Measurements from ENCODE around the gene TNRC6C. TPM values are rescaled to one million over a fixed set of nuclear protein-coding genes. Genes with fewer than 3 reads are reported as not detected.
"Not testable (repeated sequence)": the region's sequence is repeated elsewhere in the genome, so short reads cannot be mapped to it uniquely, and the experiment has no call there.

TNRC6C gene
- total RNA-seq, 4 donors from 2014 or later = 4.7 to 9.0 (median 7.6) TPM

GRCh38 chr17:78081551-78081950 is 123.0 kb downstream of the TNRC6C start:
- in situ Hi-C loops (cut with MboI; ENCODE audit: low sequenced_read_pairs in 4 of 4) = no loop called here

GRCh38 chr17:78082355-78082872 is 123.9 kb downstream of the TNRC6C start:
- peak overlapping the region; percentile 64 to 65 (median 64) for H3K27ac ChIP-seq
- peaks cover 0 to 36% of the 10 kb centered on the region in 2 donors for H3K36me3 ChIP-seq
- in situ Hi-C loops (cut with MboI; ENCODE audit: low sequenced_read_pairs in 4 of 4); intact Hi-C loops (cut with DNase I; ENCODE audit: low total_unique reads); H3K9me3 ChIP-seq; H3K27me3 ChIP-seq; H3K4me3 ChIP-seq; ATAC-seq: not testable (repeated sequence)
- DNase-seq = peak in 1 of 2 donors; percentile 61
- peaks cover 12 to 20% of the 10 kb centered on the region in 2 donors for H3K4me1 ChIP-seq

More at GRCh38 chr17:78081551-78081950, 123.0 kb downstream of the TNRC6C start:
- Histone ChIP-seq H3K36me3 (peaks cover 0 to 36% of the 10 kb centered on the region in 2 donors), H3K9me3 (no peaks in the 10 kb centered on the region), H3K27me3 (no peaks in the 10 kb centered on the region), H3K4me1 (peaks cover 12 to 20% of the 10 kb centered on the region in 2 donors), H3K4me3 (no peak overlapping the region), H3K27ac (peak overlapping the region; percentile 59 to 65 (median 64))
- intact Hi-C loops (cut with DNase I; ENCODE audit: low total_unique reads) = no loop called here
- no peak for TF ChIP-seq CTCF (IDR thresholded peaks at IDR 0.05 in 4 of 5, conservative IDR thresholded peaks at IDR 0.05 in 1 of 5)
- TF ChIP-seq POLR2A (IDR thresholded peaks at IDR 0.05) = no peak
- no peak for DNase-seq
- ATAC-seq = no peak

GRCh38 chr17:78082988-78083387 is 124.5 kb downstream of the TNRC6C start:
- ATAC-seq = no peak
- intact Hi-C loops (cut with DNase I; ENCODE audit: low total_unique reads) = no loop called here
- peaks cover 0 to 36% of the 10 kb centered on the region in 2 donors for H3K36me3 ChIP-seq

GRCh38 chr17:78086740-78087139 is 128.2 kb downstream of the TNRC6C start:
- H3K36me3 ChIP-seq = peaks cover 0 to 44% of the 10 kb centered on the region in 2 donors
- peaks cover 23 to 26% of the 10 kb centered on the region in 2 donors for H3K4me1 ChIP-seq
- in situ Hi-C loops (cut with MboI; ENCODE audit: low sequenced_read_pairs in 4 of 4) (no loop called here), intact Hi-C loops (cut with DNase I; ENCODE audit: low total_unique reads) (no loop called here)
- DNase-seq = no peak
- TF ChIP-seq CTCF (IDR thresholded peaks at IDR 0.05 in 4 of 5, conservative IDR thresholded peaks at IDR 0.05 in 1 of 5) (no peak), POLR2A (IDR thresholded peaks at IDR 0.05) (no peak)
- no peak for ATAC-seq
- no peaks in the 10 kb centered on the region for H3K27me3 ChIP-seq
- peak overlapping the region in 1 of 4 donors; percentile 76 for H3K27ac ChIP-seq
- no peak overlapping the region for H3K4me3 ChIP-seq
- no peaks in the 10 kb centered on the region for H3K9me3 ChIP-seq

More at GRCh38 chr17:78082988-78083387, 124.5 kb downstream of the TNRC6C start:
- Histone ChIP-seq H3K27ac (peak overlapping the region; percentile 31 to 65 (median 64)), H3K4me3 (no peak overlapping the region), H3K9me3 (no peaks in the 10 kb centered on the region), H3K27me3 (no peaks in the 10 kb centered on the region), H3K4me1 (peaks cover 13 to 20% of the 10 kb centered on the region in 2 donors)
- in situ Hi-C loops (cut with MboI; ENCODE audit: low sequenced_read_pairs in 4 of 4) = no loop called here
- no peak for DNase-seq
- TF ChIP-seq CTCF (IDR thresholded peaks at IDR 0.05 in 4 of 5, conservative IDR thresholded peaks at IDR 0.05 in 1 of 5) (no peak), POLR2A (IDR thresholded peaks at IDR 0.05) (no peak)

DNA sequence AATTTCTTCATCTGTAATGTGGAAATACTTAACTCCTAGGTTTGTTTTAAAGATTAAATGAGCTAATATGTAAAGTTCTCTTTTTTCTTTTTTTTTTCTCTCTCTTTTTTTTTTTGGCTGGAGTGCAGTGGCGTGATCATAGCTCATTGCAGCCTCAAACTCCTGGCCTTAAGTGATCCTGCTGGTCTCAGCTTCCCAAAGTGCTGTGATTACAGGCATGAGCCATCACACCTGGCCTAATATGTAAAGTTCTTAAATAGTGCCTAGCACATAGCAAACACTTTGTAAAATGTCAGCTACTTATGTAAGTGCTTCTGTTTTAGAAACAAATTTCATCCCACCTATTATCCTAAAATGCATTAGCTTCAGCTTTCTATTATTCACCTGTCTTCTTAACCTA is 130.0 kb downstream of the TNRC6C start:
- Histone ChIP-seq H3K36me3 (peaks cover 0 to 60% of the 10 kb centered on the region in 2 donors), H3K27me3 (no peaks in the 10 kb centered on the region), H3K27ac (peak overlapping the region; percentile 10 to 76 (median 31)), H3K4me3 (no peak overlapping the region), H3K9me3 (no peaks in the 10 kb centered on the region), H3K4me1 (peaks cover 6 to 14% of the 10 kb centered on the region in 2 donors)
- intact Hi-C loops (cut with DNase I; ENCODE audit: low total_unique reads) = no loop called here
- TF ChIP-seq CTCF (IDR thresholded peaks at IDR 0.05 in 4 of 5, conservative IDR thresholded peaks at IDR 0.05 in 1 of 5) (no peak), POLR2A (IDR thresholded peaks at IDR 0.05) (no peak)
- in situ Hi-C loops (cut with MboI; ENCODE audit: low sequenced_read_pairs in 4 of 4) = no loop called here
- no peak for DNase-seq
- peak in 1 of 2 donors; percentile 38 for ATAC-seq
